SK-N-SH treated with all-trans-retinoic acid at 6 μM for 48 hours (cell line): ENCODE data around the gene HTR3E.

ENCODE experiments used
- ATAC-seq: fragments of 200-7000 bp; cut with Tn5 transposase; 3 replicates; pipeline ENCODE4 v1.9.1; 2020; ENCODE audit warnings: mild to moderate bottlenecking, moderate library complexity
- ARNTL ChIP-seq: fragments of 450-650 bp; formaldehyde crosslinking; IDR thresholded peaks from 2 replicates; pipeline ENCODE4 v1.5.0; 2020; ENCODE audit warnings: low read depth, mild to moderate bottlenecking, moderate library complexity, borderline replicate concordance
- BACH2 ChIP-seq: fragments of 250-450 bp; sonication (Bioruptor Pico); IDR thresholded peaks from 2 replicates; pipeline ENCODE4 v1.9.0; 2021; ENCODE audit warnings: mild to moderate bottlenecking, borderline replicate concordance
- CSDC2 ChIP-seq: fragments of 250-450 bp; sonication (Bioruptor Pico); IDR thresholded peaks from 2 replicates; pipeline ENCODE4 v1.5.0; 2020; ENCODE audit warnings: mild to moderate bottlenecking, moderate library complexity
- ESRRG ChIP-seq: fragments of 250-450 bp; sonication (Bioruptor Pico); IDR thresholded peaks from 2 replicates; pipeline ENCODE4 v1.6.1; 2021; ENCODE audit warnings: mild to moderate bottlenecking
- ISL1 ChIP-seq: fragments of 250-450 bp; sonication (Bioruptor Pico); IDR thresholded peaks from 2 replicates; pipeline ENCODE4 v2.1.2; 2022; ENCODE audit warnings: mild to moderate bottlenecking, moderate library complexity
- OSR1 ChIP-seq: fragments of 250-450 bp; sonication (Bioruptor Pico); IDR thresholded peaks from 2 replicates; pipeline ENCODE4 v1.8.0; 2022; ENCODE audit warnings: moderate library complexity, mild to moderate bottlenecking, inconsistent platforms
- TCF4 ChIP-seq: fragments of 250-450 bp; sonication (Bioruptor Pico); IDR thresholded peaks from 2 replicates; pipeline ENCODE4 v1.8.0; 2021; ENCODE audit warnings: mild to moderate bottlenecking, moderate library complexity, borderline replicate concordance
- TOX ChIP-seq: fragments of 250-450 bp; sonication (Bioruptor Pico); IDR thresholded peaks from 2 replicates; pipeline ENCODE4 v1.8.0; 2021; ENCODE audit warnings: mild to moderate bottlenecking, moderate library complexity, borderline replicate concordance
- ZC3H10 ChIP-seq: fragments of 250-450 bp; sonication (Bioruptor Pico); IDR thresholded peaks from 2 replicates; pipeline ENCODE4 v1.5.1; 2021; ENCODE audit warnings: mild to moderate bottlenecking, moderate library complexity
- ZFP3 ChIP-seq: fragments of 250-450 bp; sonication (Bioruptor Pico); IDR thresholded peaks from 2 replicates; pipeline ENCODE4 v1.5.0; 2020; ENCODE audit warnings: mild to moderate bottlenecking, moderate library complexity
- ZFP30 ChIP-seq: fragments of 450-650 bp; formaldehyde crosslinking; IDR thresholded peaks from 2 replicates; pipeline ENCODE4 v1.5.0; 2022; ENCODE audit warnings: mild to moderate bottlenecking, moderate library complexity
- ZNF8 ChIP-seq: fragments of 450-650 bp; formaldehyde crosslinking; IDR thresholded peaks from 2 replicates; pipeline ENCODE4 v1.5.0; 2020; ENCODE audit warnings: mild to moderate bottlenecking, moderate library complexity
- TF ChIP-seq, protein P1 (sequence below): fragments of 250-450 bp; sonication (Bioruptor Pico); IDR thresholded peaks from 2 replicates; pipeline ENCODE4 v1.8.0; 2020; ENCODE audit warnings: mild to moderate bottlenecking, moderate library complexity, borderline replicate concordance
- TF ChIP-seq, protein P2 (sequence below): fragments of 250-450 bp; sonication (Bioruptor Pico); IDR thresholded peaks from 2 replicates; pipeline ENCODE4 v1.5.1; 2021; ENCODE audit warnings: mild to moderate bottlenecking, moderate library complexity
- TF ChIP-seq, protein P3 (sequence below): fragments of 250-450 bp; sonication (Bioruptor Pico); IDR thresholded peaks from 2 replicates; pipeline ENCODE4 v1.5.0; 2020; ENCODE audit warnings: mild to moderate bottlenecking, moderate library complexity
- TF ChIP-seq, protein P4 (sequence below): fragments of 250-450 bp; sonication (Bioruptor Pico); IDR thresholded peaks from 2 replicates; pipeline ENCODE4 v1.5.1; 2020; ENCODE audit warnings: low read depth, mild to moderate bottlenecking, moderate library complexity

HTR3E gene

DNA sequence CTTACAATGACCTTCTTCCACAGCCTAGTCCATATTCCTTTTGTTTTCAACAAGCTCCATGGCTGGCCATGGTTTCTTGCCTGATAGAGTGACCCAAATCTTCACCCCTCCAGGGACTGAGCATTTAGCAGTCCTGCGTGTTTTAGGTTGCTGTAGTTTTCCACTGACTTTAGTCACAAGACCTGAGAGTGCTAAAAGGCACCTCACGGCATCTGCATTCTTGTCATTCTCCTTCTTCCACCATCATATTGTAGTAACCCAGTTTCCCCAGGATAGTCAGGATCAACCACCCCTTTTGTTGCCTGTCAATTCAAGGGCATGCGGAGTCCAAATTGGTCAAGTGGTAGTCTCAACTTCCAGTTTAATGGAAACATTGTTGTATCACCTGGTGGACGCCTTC, 23.2 kb upstream of the HTR3E start:
- no peak for ATAC-seq
- TF ChIP-seq ESRRG (CRISPR knock-in tag): no peak
- TF ChIP-seq, protein P1, sequence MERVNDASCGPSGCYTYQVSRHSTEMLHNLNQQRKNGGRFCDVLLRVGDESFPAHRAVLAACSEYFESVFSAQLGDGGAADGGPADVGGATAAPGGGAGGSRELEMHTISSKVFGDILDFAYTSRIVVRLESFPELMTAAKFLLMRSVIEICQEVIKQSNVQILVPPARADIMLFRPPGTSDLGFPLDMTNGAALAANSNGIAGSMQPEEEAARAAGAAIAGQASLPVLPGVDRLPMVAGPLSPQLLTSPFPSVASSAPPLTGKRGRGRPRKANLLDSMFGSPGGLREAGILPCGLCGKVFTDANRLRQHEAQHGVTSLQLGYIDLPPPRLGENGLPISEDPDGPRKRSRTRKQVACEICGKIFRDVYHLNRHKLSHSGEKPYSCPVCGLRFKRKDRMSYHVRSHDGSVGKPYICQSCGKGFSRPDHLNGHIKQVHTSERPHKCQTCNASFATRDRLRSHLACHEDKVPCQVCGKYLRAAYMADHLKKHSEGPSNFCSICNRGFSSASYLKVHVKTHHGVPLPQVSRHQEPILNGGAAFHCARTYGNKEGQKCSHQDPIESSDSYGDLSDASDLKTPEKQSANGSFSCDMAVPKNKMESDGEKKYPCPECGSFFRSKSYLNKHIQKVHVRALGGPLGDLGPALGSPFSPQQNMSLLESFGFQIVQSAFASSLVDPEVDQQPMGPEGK: no peak
- no peak for TF ChIP-seq ZNF8 (CRISPR knock-in tag)
- TF ChIP-seq TCF4 (CRISPR knock-in tag): no peak
- no peak for TF ChIP-seq ISL1 (CRISPR knock-in tag)
- no peak for TF ChIP-seq ZFP3 (CRISPR knock-in tag)
- TF ChIP-seq ZC3H10 (CRISPR knock-in tag): no peak
- TF ChIP-seq, protein P2, sequence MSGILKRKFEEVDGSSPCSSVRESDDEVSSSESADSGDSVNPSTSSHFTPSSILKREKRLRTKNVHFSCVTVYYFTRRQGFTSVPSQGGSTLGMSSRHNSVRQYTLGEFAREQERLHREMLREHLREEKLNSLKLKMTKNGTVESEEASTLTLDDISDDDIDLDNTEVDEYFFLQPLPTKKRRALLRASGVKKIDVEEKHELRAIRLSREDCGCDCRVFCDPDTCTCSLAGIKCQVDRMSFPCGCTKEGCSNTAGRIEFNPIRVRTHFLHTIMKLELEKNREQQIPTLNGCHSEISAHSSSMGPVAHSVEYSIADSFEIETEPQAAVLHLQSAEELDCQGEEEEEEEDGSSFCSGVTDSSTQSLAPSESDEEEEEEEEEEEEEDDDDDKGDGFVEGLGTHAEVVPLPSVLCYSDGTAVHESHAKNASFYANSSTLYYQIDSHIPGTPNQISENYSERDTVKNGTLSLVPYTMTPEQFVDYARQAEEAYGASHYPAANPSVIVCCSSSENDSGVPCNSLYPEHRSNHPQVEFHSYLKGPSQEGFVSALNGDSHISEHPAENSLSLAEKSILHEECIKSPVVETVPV (CRISPR knock-in tag): no peak
- no peak for TF ChIP-seq ZFP30 (CRISPR knock-in tag)
- TF ChIP-seq ARNTL: no peak
- TF ChIP-seq, protein P3, sequence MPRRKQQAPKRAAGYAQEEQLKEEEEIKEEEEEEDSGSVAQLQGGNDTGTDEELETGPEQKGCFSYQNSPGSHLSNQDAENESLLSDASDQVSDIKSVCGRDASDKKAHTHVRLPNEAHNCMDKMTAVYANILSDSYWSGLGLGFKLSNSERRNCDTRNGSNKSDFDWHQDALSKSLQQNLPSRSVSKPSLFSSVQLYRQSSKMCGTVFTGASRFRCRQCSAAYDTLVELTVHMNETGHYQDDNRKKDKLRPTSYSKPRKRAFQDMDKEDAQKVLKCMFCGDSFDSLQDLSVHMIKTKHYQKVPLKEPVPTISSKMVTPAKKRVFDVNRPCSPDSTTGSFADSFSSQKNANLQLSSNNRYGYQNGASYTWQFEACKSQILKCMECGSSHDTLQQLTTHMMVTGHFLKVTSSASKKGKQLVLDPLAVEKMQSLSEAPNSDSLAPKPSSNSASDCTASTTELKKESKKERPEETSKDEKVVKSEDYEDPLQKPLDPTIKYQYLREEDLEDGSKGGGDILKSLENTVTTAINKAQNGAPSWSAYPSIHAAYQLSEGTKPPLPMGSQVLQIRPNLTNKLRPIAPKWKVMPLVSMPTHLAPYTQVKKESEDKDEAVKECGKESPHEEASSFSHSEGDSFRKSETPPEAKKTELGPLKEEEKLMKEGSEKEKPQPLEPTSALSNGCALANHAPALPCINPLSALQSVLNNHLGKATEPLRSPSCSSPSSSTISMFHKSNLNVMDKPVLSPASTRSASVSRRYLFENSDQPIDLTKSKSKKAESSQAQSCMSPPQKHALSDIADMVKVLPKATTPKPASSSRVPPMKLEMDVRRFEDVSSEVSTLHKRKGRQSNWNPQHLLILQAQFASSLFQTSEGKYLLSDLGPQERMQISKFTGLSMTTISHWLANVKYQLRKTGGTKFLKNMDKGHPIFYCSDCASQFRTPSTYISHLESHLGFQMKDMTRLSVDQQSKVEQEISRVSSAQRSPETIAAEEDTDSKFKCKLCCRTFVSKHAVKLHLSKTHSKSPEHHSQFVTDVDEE (CRISPR knock-in tag): no peak
- TF ChIP-seq CSDC2 (CRISPR knock-in tag): no peak
- TF ChIP-seq, protein P4, sequence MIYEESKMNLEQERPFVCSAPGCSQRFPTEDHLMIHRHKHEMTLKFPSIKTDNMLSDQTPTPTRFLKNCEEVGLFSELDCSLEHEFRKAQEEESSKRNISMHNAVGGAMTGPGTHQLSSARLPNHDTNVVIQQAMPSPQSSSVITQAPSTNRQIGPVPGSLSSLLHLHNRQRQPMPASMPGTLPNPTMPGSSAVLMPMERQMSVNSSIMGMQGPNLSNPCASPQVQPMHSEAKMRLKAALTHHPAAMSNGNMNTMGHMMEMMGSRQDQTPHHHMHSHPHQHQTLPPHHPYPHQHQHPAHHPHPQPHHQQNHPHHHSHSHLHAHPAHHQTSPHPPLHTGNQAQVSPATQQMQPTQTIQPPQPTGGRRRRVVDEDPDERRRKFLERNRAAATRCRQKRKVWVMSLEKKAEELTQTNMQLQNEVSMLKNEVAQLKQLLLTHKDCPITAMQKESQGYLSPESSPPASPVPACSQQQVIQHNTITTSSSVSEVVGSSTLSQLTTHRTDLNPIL (CRISPR knock-in tag): no peak
- TF ChIP-seq TOX: no peak

DNA sequence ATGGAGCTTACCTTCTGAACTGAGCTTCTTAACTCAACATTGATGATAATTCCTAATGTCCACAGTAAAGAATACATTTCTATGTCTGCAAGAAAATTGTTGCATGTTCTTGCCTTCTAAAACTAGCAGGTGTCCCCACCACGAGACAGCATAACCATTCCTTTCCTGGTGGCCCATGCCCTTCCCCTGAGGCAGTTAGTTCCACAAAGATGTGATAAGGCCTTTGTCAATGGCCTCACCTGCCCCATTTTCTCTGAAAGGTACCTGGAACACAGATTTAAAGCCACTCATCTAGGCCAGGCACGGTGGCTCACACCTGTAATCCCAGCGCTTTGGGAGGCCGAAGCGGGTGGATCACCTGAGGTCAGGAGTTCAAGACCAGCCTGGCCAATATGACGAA, 21.0 kb upstream of the HTR3E start:
- TF ChIP-seq TCF4 (CRISPR knock-in tag) (no peak), ARNTL (no peak), OSR1 (CRISPR knock-in tag) (no peak), TOX (no peak), ZFP30 (CRISPR knock-in tag) (no peak), ZNF8 (CRISPR knock-in tag) (no peak), ISL1 (CRISPR knock-in tag) (no peak), CSDC2 (CRISPR knock-in tag) (no peak), BACH2 (CRISPR knock-in tag) (no peak), ZFP3 (CRISPR knock-in tag) (no peak)
- TF ChIP-seq, protein P3 (CRISPR knock-in tag): no peak
- TF ChIP-seq, protein P4 (CRISPR knock-in tag): no peak
- TF ChIP-seq, protein P1: no peak
- TF ChIP-seq, all 23 proteins: peak for 0
- no peak for ATAC-seq
